Caco-2 (cell line): Measurements from ENCODE around the gene POP7. TPM values are rescaled to one million over a fixed set of nuclear protein-coding genes. Genes with fewer than 3 reads are reported as not detected.

Source experiments
- BruUV-seq: library from RNA; stranded (reverse); fragments of 400-500 nt; replicated peaks from 2 replicates; lab custom pipeline; 2021; lab: Mats Ljungman, UMichigan
- CTCF ChIA-PET: fragments of 300-600 bp; sonication (Branson Sonifier 250); formaldehyde crosslinking; loops from one replicate; lab custom pipeline; 2022; ENCODE audit warnings: antibody characterized with exemption; lab: Charles Lee
- POLR2A ChIA-PET: fragments of 300-600 bp; sonication (Branson Sonifier 250); formaldehyde crosslinking; loops from one replicate; lab custom pipeline; 2022; ENCODE audit warnings: antibody characterized with exemption; lab: Charles Lee
- DNase-seq, 2 experiments: peaks; one replicate each; pipeline versions ENCODE4 v3.0.0 to v3.0.0-alpha.2; 2020 to 2022
- H3K27me3 ChIP-seq: replicated peaks from 2 replicates; pipeline ENCODE4 v1.6.0; 2011; ENCODE audit warnings: low read length; ENCODE audit not compliant: control insufficient read depth, insufficient read depth
- H3K36me3 ChIP-seq: 2 replicates; pipeline ENCODE4 v1.5.1; 2011; ENCODE audit warnings: low read length; ENCODE audit not compliant: control insufficient read depth, insufficient read depth
- H3K4me1 ChIP-seq: fragments of 250-450 bp; sonication (Bioruptor Pico); 2 replicates; pipeline ENCODE4 v1.5.1; 2020; ENCODE audit warnings: mild to moderate bottlenecking
- H3K4me3 ChIP-seq: 2 replicates; pipeline ENCODE4 v1.5.1; 2011; ENCODE audit warnings: low read depth, mild to moderate bottlenecking, control low read depth, low read length
- H3K9me3 ChIP-seq: fragments of 250-450 bp; sonication (Bioruptor Pico); 2 replicates; pipeline ENCODE4 v1.5.1; 2020; ENCODE audit warnings: mild to moderate bottlenecking, moderate library complexity
- H3K27ac Mint-ChIP-seq: one replicate; pipeline ENCODE4 v1.8.0; 2022; ENCODE audit warnings: mixed read lengths; ENCODE audit not compliant: unreplicated experiment
- H3K27me3 Mint-ChIP-seq: one replicate; pipeline ENCODE4 v1.8.0; 2022; ENCODE audit warnings: mixed read lengths; ENCODE audit not compliant: insufficient read depth, unreplicated experiment
- H3K36me3 Mint-ChIP-seq: one replicate; pipeline ENCODE4 v1.8.0; 2022; ENCODE audit warnings: mild to moderate bottlenecking, mixed read lengths; ENCODE audit not compliant: insufficient read depth, unreplicated experiment
- H3K4me1 Mint-ChIP-seq: one replicate; pipeline ENCODE4 v1.8.0; 2022; ENCODE audit warnings: low read depth, mixed read lengths; ENCODE audit not compliant: unreplicated experiment
- H3K4me3 Mint-ChIP-seq: one replicate; pipeline ENCODE4 v1.8.0; 2022; ENCODE audit warnings: mild to moderate bottlenecking, moderate library complexity, mixed read lengths; ENCODE audit not compliant: unreplicated experiment
- H3K9me3 Mint-ChIP-seq: one replicate; pipeline ENCODE4 v1.8.0; 2022; ENCODE audit warnings: mixed read lengths; ENCODE audit not compliant: unreplicated experiment
- intact Hi-C: fragments of 100-400 bp; cut with micrococcal nuclease; formaldehyde crosslinking; loops from one replicate; pipeline ENCODE4 v1.10.0; 2022; ENCODE audit not compliant: unreplicated experiment
- total RNA-seq: library from RNA; stranded (reverse); gene quantifications from 2 replicates; pipeline ENCODE4 v1.2.3, GENCODE V29; 2022
- TF ChIP-seq, protein P1 (sequence below), 2 experiments: fragments of 200-600 bp in 1 of 2; IDR thresholded peaks; 1 replicate in 1 of 2; 2 replicates in 1 of 2; pipeline versions ENCODE4 v1.5.1 to v1.8.0; 2011 to 2022; ENCODE audit warnings: antibody characterized with exemption in 1 of 2, control low read depth in 1 of 2, inconsistent platforms in 1 of 2, low read depth in 1 of 2, low read length in 1 of 2, mild to moderate bottlenecking in 1 of 2, moderate library complexity in 1 of 2; ENCODE audit not compliant: insufficient read depth in 1 of 2, severe bottlenecking in 1 of 2, unreplicated experiment in 1 of 2

POP7 gene
- total RNA-seq, 1 experiment from 2014 or later: 66.9 TPM

- no peaks in the 10 kb centered on the region for H3K27me3 Mint-ChIP-seq
- no peaks in the 10 kb centered on the region for H3K27me3 ChIP-seq
- intact Hi-C loops: loop anchor here (5.0 kb wide), 1 partner anchor 61 kb away; no protein-coding TSS in a partner anchor
- H3K27ac Mint-ChIP-seq: peak overlapping the region; percentile 95
- no TSS peak for BruUV-seq
- peak overlapping the region; percentile 55 for H3K4me3 ChIP-seq
- H3K9me3 ChIP-seq: no peaks in the 10 kb centered on the region
- no peaks in the 10 kb centered on the region for H3K9me3 Mint-ChIP-seq
- no peaks in the 10 kb centered on the region; the same call in 1 of the 2 replicates for H3K36me3 ChIP-seq
- peaks cover 18% of the 10 kb centered on the region for H3K4me1 Mint-ChIP-seq
- DNase-seq: peak in 1 of 2 experiments; percentile 51
- peaks cover 35% of the 10 kb centered on the region for H3K36me3 Mint-ChIP-seq
- peak overlapping the region; percentile 96 for H3K4me3 Mint-ChIP-seq
- POLR2A ChIA-PET: interaction anchor here (0.6 to 3.0 kb wide), 7 partner anchors 12 to 108 kb away, joined by 3 to 18 read pairs (median 5); partner anchors contain the start of genes FBXO24, GNB2, LRCH4 and MOSPD3
- CTCF ChIA-PET: interaction anchor here (0.5 to 2.8 kb wide), 6 partner anchors 12 to 266 kb away, joined by 3 to 21 read pairs (median 4); partner anchors contain the start of genes FBXO24 and POP7
- peaks cover 19% of the 10 kb centered on the region for H3K4me1 ChIP-seq
- TF ChIP-seq, protein P1, sequence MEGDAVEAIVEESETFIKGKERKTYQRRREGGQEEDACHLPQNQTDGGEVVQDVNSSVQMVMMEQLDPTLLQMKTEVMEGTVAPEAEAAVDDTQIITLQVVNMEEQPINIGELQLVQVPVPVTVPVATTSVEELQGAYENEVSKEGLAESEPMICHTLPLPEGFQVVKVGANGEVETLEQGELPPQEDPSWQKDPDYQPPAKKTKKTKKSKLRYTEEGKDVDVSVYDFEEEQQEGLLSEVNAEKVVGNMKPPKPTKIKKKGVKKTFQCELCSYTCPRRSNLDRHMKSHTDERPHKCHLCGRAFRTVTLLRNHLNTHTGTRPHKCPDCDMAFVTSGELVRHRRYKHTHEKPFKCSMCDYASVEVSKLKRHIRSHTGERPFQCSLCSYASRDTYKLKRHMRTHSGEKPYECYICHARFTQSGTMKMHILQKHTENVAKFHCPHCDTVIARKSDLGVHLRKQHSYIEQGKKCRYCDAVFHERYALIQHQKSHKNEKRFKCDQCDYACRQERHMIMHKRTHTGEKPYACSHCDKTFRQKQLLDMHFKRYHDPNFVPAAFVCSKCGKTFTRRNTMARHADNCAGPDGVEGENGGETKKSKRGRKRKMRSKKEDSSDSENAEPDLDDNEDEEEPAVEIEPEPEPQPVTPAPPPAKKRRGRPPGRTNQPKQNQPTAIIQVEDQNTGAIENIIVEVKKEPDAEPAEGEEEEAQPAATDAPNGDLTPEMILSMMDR (IDR thresholded peaks at IDR 0.05; ENCODE audit: insufficient read depth in 1 of 2, low read depth in 1 of 2, low read length in 1 of 2, severe bottlenecking in 1 of 2, unreplicated experiment in 1 of 2): no peak
These were observed 12.4 kb upstream of the POP7 start for GRCh38 chr7:100693312-100694097.

- H3K36me3 Mint-ChIP-seq: peaks cover 27% of the 10 kb centered on the region
- DNase-seq: peak; percentile 80 to 83
- H3K4me1 Mint-ChIP-seq: peaks cover 18% of the 10 kb centered on the region
- CTCF ChIA-PET: interaction anchor here (0.5 to 2.8 kb wide), 4 partner anchors 11 to 108 kb away, joined by 4 to 21 read pairs (median 4); partner anchors contain the start of genes FBXO24 and POP7
- H3K36me3 ChIP-seq: no peaks in the 10 kb centered on the region; the same call in 1 of the 2 replicates
- peak within 1 kb of the TSS; percentile 55 for H3K4me3 ChIP-seq
- H3K27ac Mint-ChIP-seq: peak within 1 kb of the TSS; percentile 95
- H3K4me1 ChIP-seq: peaks cover 19% of the 10 kb centered on the region
- POLR2A ChIA-PET: interaction anchor here (0.6 to 3.0 kb wide), 7 partner anchors 11 to 195 kb away, joined by 3 to 18 read pairs (median 5); partner anchors contain the start of genes FBXO24, GNB2, LRCH4 and MOSPD3
- intact Hi-C loops: loop anchor here (5.0 kb wide), 1 partner anchor 62 kb away; no protein-coding TSS in a partner anchor
- H3K27me3 ChIP-seq: no peaks in the 10 kb centered on the region
- no peaks in the 10 kb centered on the region for H3K27me3 Mint-ChIP-seq
- no peaks in the 10 kb centered on the region for H3K9me3 Mint-ChIP-seq
- TF ChIP-seq, protein P1 (IDR thresholded peaks at IDR 0.05; ENCODE audit: insufficient read depth in 1 of 2, low read depth in 1 of 2, low read length in 1 of 2, severe bottlenecking in 1 of 2, unreplicated experiment in 1 of 2): no peak
- H3K4me3 Mint-ChIP-seq: peak within 1 kb of the TSS; percentile 96
- no TSS peak for BruUV-seq
- H3K9me3 ChIP-seq: no peaks in the 10 kb centered on the region
These were observed 11.7 kb upstream of the POP7 start, which contains the start of gene GIGYF1 for GRCh38 chr7:100694098-100694745. TSS of gene GIGYF1 (minus strand) at chr7:100694250. CDS start at chr7:100688238, 6,012 bp downstream.

DNA sequence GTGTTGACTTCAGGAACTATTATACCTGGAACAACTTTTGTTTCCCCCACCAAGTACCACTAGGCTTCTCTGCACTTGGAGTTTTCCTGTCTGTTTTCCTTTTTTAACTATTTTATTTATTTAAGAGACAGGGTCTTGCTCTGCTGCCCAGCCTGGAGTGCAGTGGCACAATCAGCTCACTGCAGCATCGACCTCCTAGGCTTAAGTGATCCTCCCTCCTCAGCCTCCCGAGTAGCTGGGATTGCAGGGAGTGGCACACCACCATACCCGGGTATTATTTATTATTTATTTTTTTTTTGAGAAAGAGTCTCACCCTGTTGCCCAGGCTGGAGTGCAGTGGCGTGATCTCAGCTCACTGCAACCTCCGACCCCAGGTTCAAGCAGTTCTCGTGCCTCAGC is 9.8 kb upstream of the POP7 start:
- POLR2A ChIA-PET: no interaction called here
- no peaks in the 10 kb centered on the region; the same call in 1 of the 2 replicates for H3K36me3 ChIP-seq
- no peaks in the 10 kb centered on the region for H3K27me3 Mint-ChIP-seq
- no peak for DNase-seq
- H3K4me1 Mint-ChIP-seq: peaks cover 18% of the 10 kb centered on the region
- peak overlapping the region; percentile 7 for H3K4me3 Mint-ChIP-seq
- TF ChIP-seq, protein P1 (IDR thresholded peaks at IDR 0.05; ENCODE audit: insufficient read depth in 1 of 2, low read depth in 1 of 2, low read length in 1 of 2, severe bottlenecking in 1 of 2, unreplicated experiment in 1 of 2): no peak
- H3K27me3 ChIP-seq: no peaks in the 10 kb centered on the region
- intact Hi-C loops: no loop called here
- CTCF ChIA-PET: interaction anchor here (0.5 to 1.7 kb wide), 2 partner anchors 9 to 107 kb away, joined by 3 to 7 read pairs; partner anchors contain the start of gene POP7
- no peaks in the 10 kb centered on the region for H3K9me3 ChIP-seq
- no peaks in the 10 kb centered on the region for H3K9me3 Mint-ChIP-seq
- peaks cover 18% of the 10 kb centered on the region for H3K36me3 Mint-ChIP-seq
- H3K27ac Mint-ChIP-seq: no peak overlapping the region
- H3K4me1 ChIP-seq: peaks cover 19% of the 10 kb centered on the region
- no peak overlapping the region for H3K4me3 ChIP-seq
- BruUV-seq: no TSS peak
